Esophagus (tissue), 2 donors: ENCODE data around the gene RAP1GAP. TPM values are rescaled to one million over a fixed set of nuclear protein-coding genes. Genes with fewer than 3 reads are reported as not detected.

Experiments
- H3K27ac ChIP-seq, 2 donors: one replicate each; pipeline ENCODE4 v1.5.1; 2013; ENCODE audit warnings: low read depth in 2 of 2, mild to moderate bottlenecking in 2 of 2, inconsistent platforms in 1 of 2, low read length in 1 of 2, moderate library complexity in 1 of 2
- H3K27me3 ChIP-seq, 2 donors: one replicate each; pipeline ENCODE4 v1.6.1; 2013; ENCODE audit warnings: low read length in 2 of 2, control low read depth in 1 of 2, mild to moderate bottlenecking in 1 of 2; ENCODE audit not compliant: insufficient read depth in 2 of 2, control insufficient read depth in 1 of 2
- H3K36me3 ChIP-seq, 2 donors: one replicate each; pipeline ENCODE4 v1.6.1; 2013; ENCODE audit warnings: low read length in 1 of 2; ENCODE audit not compliant: control insufficient read depth in 2 of 2, insufficient read depth in 2 of 2
- H3K4me1 ChIP-seq, 2 donors: one replicate each; pipeline ENCODE4 v1.6.1; 2013; ENCODE audit warnings: low read length in 1 of 2; ENCODE audit not compliant: control insufficient read depth in 2 of 2, insufficient read depth in 2 of 2
- H3K4me3 ChIP-seq, 2 donors: one replicate each; pipeline ENCODE4 v1.5.1; 2013; ENCODE audit warnings: low read length in 2 of 2, mild to moderate bottlenecking in 2 of 2, low read depth in 1 of 2, moderate library complexity in 1 of 2
- H3K9me3 ChIP-seq, 2 donors: one replicate each; pipeline ENCODE4 v1.6.1; 2013; ENCODE audit warnings: mild to moderate bottlenecking in 2 of 2, low read depth in 1 of 2, low read length in 1 of 2, moderate library complexity in 1 of 2; ENCODE audit not compliant: control insufficient read depth in 2 of 2, insufficient read depth in 1 of 2
- WGBS, 2 donors: extraction: QIAGEN DNeasy Blood & Tissue Kit; methylation state at CpG; one replicate each; pipeline ENCODE4 v1.1.7; 2013; 5-methylcytosine and 5-hydroxymethylcytosine counted together
- polyA plus RNA-seq, 2 donors: library from polyadenylated mRNA; stranded (reverse); fragments of 200-250 nt; gene quantifications; one replicate each; pipeline ENCODE4 v1.2.3, GENCODE V29; 2013
- donor health status: healthy with polysubstance abuse.
- donor health status: Bipolar disorder and iron deficiency.

RAP1GAP gene
- polyA plus RNA-seq, 2 donors: 3.5 to 12.2 TPM

GRCh38 chr1:21563971-21564370 lies 105.2 kb downstream of the RAP1GAP start:
- no peak overlapping the region for H3K27ac ChIP-seq
- no peaks in the 10 kb centered on the region for H3K9me3 ChIP-seq
- H3K36me3 ChIP-seq: no peaks in the 10 kb centered on the region
- WGBS, 2 donors: 62 to 75% methylated on average over 17 of the region's 17 CpGs
- H3K27me3 ChIP-seq: no peaks in the 10 kb centered on the region
- H3K4me1 ChIP-seq: no peaks in the 10 kb centered on the region
- H3K4me3 ChIP-seq: no peak overlapping the region

GRCh38 chr1:21562896-21563295 lies 106.3 kb downstream of the RAP1GAP start:
- no peaks in the 10 kb centered on the region for H3K36me3 ChIP-seq
- H3K4me1 ChIP-seq: no peaks in the 10 kb centered on the region
- no peaks in the 10 kb centered on the region for H3K27me3 ChIP-seq
- no peaks in the 10 kb centered on the region for H3K9me3 ChIP-seq
- 94% methylated on average over 15 of the region's 15 CpGs for WGBS, 2 donors
- H3K4me3 ChIP-seq: no peak overlapping the region
- no peak overlapping the region for H3K27ac ChIP-seq

GRCh38 chr1:21560916-21561638 lies 108.1 kb downstream of the RAP1GAP start:
- H3K4me3 ChIP-seq: no peak overlapping the region
- 87 to 88% methylated on average over 12 of the region's 12 CpGs for WGBS, 2 donors
- H3K4me1 ChIP-seq: no peaks in the 10 kb centered on the region
- H3K27me3 ChIP-seq: no peaks in the 10 kb centered on the region
- no peaks in the 10 kb centered on the region for H3K9me3 ChIP-seq
- H3K27ac ChIP-seq: no peak overlapping the region
- H3K36me3 ChIP-seq: no peaks in the 10 kb centered on the region

GRCh38 chr1:21559788-21560567 lies 109.2 kb downstream of the RAP1GAP start:
- 62 to 86% methylated on average over 5 of the region's 5 CpGs for WGBS, 2 donors
- Histone ChIP-seq H3K27me3 (no peaks in the 10 kb centered on the region), H3K4me1 (no peaks in the 10 kb centered on the region), H3K36me3 (no peaks in the 10 kb centered on the region), H3K9me3 (peaks cover 0 to 2% of the 10 kb centered on the region in 2 donors), H3K4me3 (no peak overlapping the region), H3K27ac (no peak overlapping the region)

- Histone ChIP-seq H3K4me3 (no peak overlapping the region), H3K4me1 (no peaks in the 10 kb centered on the region), H3K9me3 (peaks cover 0 to 2% of the 10 kb centered on the region in 2 donors), H3K36me3 (no peaks in the 10 kb centered on the region), H3K27me3 (no peaks in the 10 kb centered on the region), H3K27ac (no peak overlapping the region)
- WGBS, 2 donors: 57 to 62% methylated on average over 8 of the region's 8 CpGs
These were observed 115.8 kb downstream of the RAP1GAP start for GRCh38 chr1:21553116-21553926.

- Histone ChIP-seq H3K4me3 (no peak overlapping the region), H3K27me3 (no peaks in the 10 kb centered on the region), H3K27ac (no peak overlapping the region), H3K4me1 (no peaks in the 10 kb centered on the region), H3K36me3 (no peaks in the 10 kb centered on the region), H3K9me3 (peaks cover 0 to 2% of the 10 kb centered on the region in 2 donors)
- 38 to 41% methylated on average over 1 of the region's 1 CpG for WGBS, 2 donors
These were observed 116.4 kb downstream of the RAP1GAP start for GRCh38 chr1:21552715-21553114.

GRCh38 chr1:21550866-21551475 lies 118.2 kb downstream of the RAP1GAP start:
- Histone ChIP-seq H3K4me1 (no peaks in the 10 kb centered on the region), H3K4me3 (no peak overlapping the region), H3K36me3 (no peaks in the 10 kb centered on the region), H3K9me3 (peaks cover 0 to 2% of the 10 kb centered on the region in 2 donors), H3K27ac (no peak overlapping the region), H3K27me3 (no peaks in the 10 kb centered on the region)
- WGBS, 2 donors: 75 to 77% methylated on average over 12 of the region's 12 CpGs

- no peak overlapping the region for H3K4me3 ChIP-seq
- H3K27me3 ChIP-seq: no peaks in the 10 kb centered on the region
- H3K9me3 ChIP-seq: no peaks in the 10 kb centered on the region
- WGBS, 2 donors: 55 to 68% methylated on average over 5 of the region's 5 CpGs
- H3K4me1 ChIP-seq: no peaks in the 10 kb centered on the region
- H3K36me3 ChIP-seq: no peaks in the 10 kb centered on the region
- no peak overlapping the region for H3K27ac ChIP-seq
These were observed 119.1 kb downstream of the RAP1GAP start for GRCh38 chr1:21550097-21550496.

- no peaks in the 10 kb centered on the region for H3K4me1 ChIP-seq
- no peak overlapping the region for H3K27ac ChIP-seq
- no peaks in the 10 kb centered on the region for H3K9me3 ChIP-seq
- no peaks in the 10 kb centered on the region for H3K36me3 ChIP-seq
- H3K4me3 ChIP-seq: no peak overlapping the region
- no peaks in the 10 kb centered on the region for H3K27me3 ChIP-seq
- WGBS, 2 donors: 84 to 86% methylated on average over 11 of the region's 11 CpGs
These were observed 121.3 kb downstream of the RAP1GAP start for GRCh38 chr1:21547876-21548275.
